ENCODE results near the gene NOLC1.

Gene NOLC1

GRCh38 chr10:102132193-102132562 lies 20.0 kb upstream of the NOLC1 start:
- Histone ChIP-seq H3K9ac (ENCODE audit: low read length) (no peak overlapping the region), H3K27ac (ENCODE audit: low read length) (peak overlapping the region; percentile 75), H3K36me3 (ENCODE audit: control insufficient read depth, low read depth, low read length) (no peaks in the 10 kb centered on the region), H3K9me3 (ENCODE audit: control insufficient read depth, low read depth, low read length) (no peaks in the 10 kb centered on the region), H3K27me3 (ENCODE audit: control insufficient read depth, insufficient read depth, low read length) (no peaks in the 10 kb centered on the region), H3K4me1 (ENCODE audit: control insufficient read depth, low read depth, low read length) (peaks cover 12% of the 10 kb centered on the region), H3K4me3 (ENCODE audit: low read length) (peak overlapping the region; percentile 87)

- no peaks in the 10 kb centered on the region for H3K27me3 ChIP-seq (ENCODE audit: control insufficient read depth, insufficient read depth, low read length)
- H3K4me1 ChIP-seq (ENCODE audit: control insufficient read depth, low read depth, low read length): peaks cover 12% of the 10 kb centered on the region
- no peaks in the 10 kb centered on the region for H3K9me3 ChIP-seq (ENCODE audit: control insufficient read depth, low read depth, low read length)
- peaks cover 5% of the 10 kb centered on the region for H3K36me3 ChIP-seq (ENCODE audit: control insufficient read depth, low read depth, low read length)
- H3K9ac ChIP-seq (ENCODE audit: low read length): peak within 1 kb of the TSS; percentile 99
- peak within 1 kb of the TSS; percentile 75 for H3K27ac ChIP-seq (ENCODE audit: low read length)
- peak within 1 kb of the TSS; percentile 87 for H3K4me3 ChIP-seq (ENCODE audit: low read length)
These were observed 19.4 kb upstream of the NOLC1 start, which contains the start of gene PPRC1 for GRCh38 chr10:102132563-102133372. TSS of gene PPRC1 (plus strand) at chr10:102133040. CDS start at chr10:102133069, 29 bp downstream.

GRCh38 chr10:102133373-102134195 lies 18.6 kb upstream of the NOLC1 start:
- Histone ChIP-seq H3K9me3 (ENCODE audit: control insufficient read depth, low read depth, low read length) (no peaks in the 10 kb centered on the region), H3K27me3 (ENCODE audit: control insufficient read depth, insufficient read depth, low read length) (no peaks in the 10 kb centered on the region), H3K36me3 (ENCODE audit: control insufficient read depth, low read depth, low read length) (peaks cover 13% of the 10 kb centered on the region)

GRCh38 chr10:102134416-102134815 lies 17.8 kb upstream of the NOLC1 start:
- H3K27ac ChIP-seq (ENCODE audit: low read length): no peak overlapping the region
- H3K4me1 ChIP-seq (ENCODE audit: control insufficient read depth, low read depth, low read length): peaks cover 12% of the 10 kb centered on the region
- H3K4me3 ChIP-seq (ENCODE audit: low read length): peak overlapping the region; percentile 87
- H3K9ac ChIP-seq (ENCODE audit: low read length): peak overlapping the region; percentile 99
- peaks cover 22% of the 10 kb centered on the region for H3K36me3 ChIP-seq (ENCODE audit: control insufficient read depth, low read depth, low read length)
- no peaks in the 10 kb centered on the region for H3K27me3 ChIP-seq (ENCODE audit: control insufficient read depth, insufficient read depth, low read length)
- H3K9me3 ChIP-seq (ENCODE audit: control insufficient read depth, low read depth, low read length): no peaks in the 10 kb centered on the region

More at GRCh38 chr10:102133373-102134195, 18.6 kb upstream of the NOLC1 start:
- Histone ChIP-seq H3K4me3 (ENCODE audit: low read length) (peak overlapping the region; percentile 87), H3K4me1 (ENCODE audit: control insufficient read depth, low read depth, low read length) (peaks cover 12% of the 10 kb centered on the region), H3K27ac (ENCODE audit: low read length) (peak overlapping the region; percentile 47), H3K9ac (ENCODE audit: low read length) (peak overlapping the region; percentile 99)

- H3K27ac ChIP-seq (ENCODE audit: low read length): no peak overlapping the region
- peaks cover 38% of the 10 kb centered on the region for H3K36me3 ChIP-seq (ENCODE audit: control insufficient read depth, low read depth, low read length)
- peaks cover 12% of the 10 kb centered on the region for H3K4me1 ChIP-seq (ENCODE audit: control insufficient read depth, low read depth, low read length)
- no peaks in the 10 kb centered on the region for H3K27me3 ChIP-seq (ENCODE audit: control insufficient read depth, insufficient read depth, low read length)
- H3K9me3 ChIP-seq (ENCODE audit: control insufficient read depth, low read depth, low read length): no peaks in the 10 kb centered on the region
- no peak overlapping the region for H3K9ac ChIP-seq (ENCODE audit: low read length)
- H3K4me3 ChIP-seq (ENCODE audit: low read length): no peak overlapping the region
These were observed 16.1 kb upstream of the NOLC1 start for GRCh38 chr10:102135956-102136526.

- H3K27ac ChIP-seq (ENCODE audit: low read length): no peak overlapping the region
- H3K36me3 ChIP-seq (ENCODE audit: control insufficient read depth, low read depth, low read length): peaks cover 70% of the 10 kb centered on the region
- no peak overlapping the region for H3K4me3 ChIP-seq (ENCODE audit: low read length)
- H3K4me1 ChIP-seq (ENCODE audit: control insufficient read depth, low read depth, low read length): peaks cover 6% of the 10 kb centered on the region
- H3K9me3 ChIP-seq (ENCODE audit: control insufficient read depth, low read depth, low read length): no peaks in the 10 kb centered on the region
- H3K27me3 ChIP-seq (ENCODE audit: control insufficient read depth, insufficient read depth, low read length): no peaks in the 10 kb centered on the region
- no peak overlapping the region for H3K9ac ChIP-seq (ENCODE audit: low read length)
These were observed 12.7 kb upstream of the NOLC1 start for GRCh38 chr10:102139281-102140110.

- Histone ChIP-seq H3K4me3 (ENCODE audit: low read length) (no peak overlapping the region), H3K9me3 (ENCODE audit: control insufficient read depth, low read depth, low read length) (no peaks in the 10 kb centered on the region), H3K9ac (ENCODE audit: low read length) (no peak overlapping the region), H3K36me3 (ENCODE audit: control insufficient read depth, low read depth, low read length) (peaks cover 77% of the 10 kb centered on the region), H3K27ac (ENCODE audit: low read length) (no peak overlapping the region), H3K4me1 (ENCODE audit: control insufficient read depth, low read depth, low read length) (no peaks in the 10 kb centered on the region), H3K27me3 (ENCODE audit: control insufficient read depth, insufficient read depth, low read length) (no peaks in the 10 kb centered on the region)
These were observed 12.0 kb upstream of the NOLC1 start for GRCh38 chr10:102140218-102140617.

GRCh38 chr10:102140913-102141540 lies 11.2 kb upstream of the NOLC1 start:
- Histone ChIP-seq H3K36me3 (ENCODE audit: control insufficient read depth, low read depth, low read length) (peaks cover 81% of the 10 kb centered on the region), H3K27ac (ENCODE audit: low read length) (no peak overlapping the region), H3K4me3 (ENCODE audit: low read length) (no peak overlapping the region), H3K9me3 (ENCODE audit: control insufficient read depth, low read depth, low read length) (no peaks in the 10 kb centered on the region), H3K4me1 (ENCODE audit: control insufficient read depth, low read depth, low read length) (no peaks in the 10 kb centered on the region), H3K27me3 (ENCODE audit: control insufficient read depth, insufficient read depth, low read length) (no peaks in the 10 kb centered on the region), H3K9ac (ENCODE audit: low read length) (no peak overlapping the region)

GRCh38 chr10:102141583-102142107 lies 10.5 kb upstream of the NOLC1 start:
- Histone ChIP-seq H3K9ac (ENCODE audit: low read length) (no peak overlapping the region), H3K27me3 (ENCODE audit: control insufficient read depth, insufficient read depth, low read length) (no peaks in the 10 kb centered on the region), H3K4me1 (ENCODE audit: control insufficient read depth, low read depth, low read length) (no peaks in the 10 kb centered on the region), H3K4me3 (ENCODE audit: low read length) (no peak overlapping the region), H3K36me3 (ENCODE audit: control insufficient read depth, low read depth, low read length) (peaks cover 86% of the 10 kb centered on the region), H3K27ac (ENCODE audit: low read length) (no peak overlapping the region), H3K9me3 (ENCODE audit: control insufficient read depth, low read depth, low read length) (no peaks in the 10 kb centered on the region)

- Histone ChIP-seq H3K27ac (ENCODE audit: low read length) (no peak overlapping the region), H3K36me3 (ENCODE audit: control insufficient read depth, low read depth, low read length) (peaks cover 75% of the 10 kb centered on the region), H3K9me3 (ENCODE audit: control insufficient read depth, low read depth, low read length) (no peaks in the 10 kb centered on the region), H3K4me3 (ENCODE audit: low read length) (no peak overlapping the region), H3K4me1 (ENCODE audit: control insufficient read depth, low read depth, low read length) (peaks cover 7% of the 10 kb centered on the region), H3K9ac (ENCODE audit: low read length) (no peak overlapping the region), H3K27me3 (ENCODE audit: control insufficient read depth, insufficient read depth, low read length) (no peaks in the 10 kb centered on the region)
These were observed 5.2 kb upstream of the NOLC1 start for GRCh38 chr10:102146971-102147428.

Data from iPS-18a (cell line).